Measurements from ENCODE around the gene ACCS.
A peak's percentile ranks its signal among the peaks of the same experiment; 100 is the strongest.

ACCS gene

GRCh38 chr11:44095506-44096359 lies 29.7 kb downstream of the ACCS start, which contains the start of gene EXT2:
TSS of gene EXT2 (plus strand) at chr11:44095678. CDS start at chr11:44107713, 12,035 bp downstream.
- peak; percentile 83 for DNase-seq

- no peak for DNase-seq
Observed at GRCh38 chr11:44096360-44097185, 30.5 kb downstream of the ACCS start.

- no peak for DNase-seq
Observed at GRCh38 chr11:44097821-44098220, 31.8 kb downstream of the ACCS start.

GRCh38 chr11:44101098-44101497 lies 35.0 kb downstream of the ACCS start:
- DNase-seq = no peak

GRCh38 chr11:44104481-44105294 lies 38.6 kb downstream of the ACCS start:
- peak; percentile 4 for DNase-seq

- no peak for DNase-seq
Observed at GRCh38 chr11:44108260-44108659, 42.2 kb downstream of the ACCS start.

GRCh38 chr11:44110231-44110679 lies 44.2 kb downstream of the ACCS start:
- peak; percentile 62 for DNase-seq

- no peak for DNase-seq
Observed at GRCh38 chr11:44112091-44112821, 46.2 kb downstream of the ACCS start.

- no peak for DNase-seq
Observed at GRCh38 chr11:44113018-44113417, 46.9 kb downstream of the ACCS start.

- no peak for DNase-seq
Observed at GRCh38 chr11:44113572-44113971, 47.5 kb downstream of the ACCS start.

GRCh38 chr11:44116234-44116830 lies 50.3 kb downstream of the ACCS start:
- no peak for DNase-seq

GRCh38 chr11:44120169-44120568 lies 54.1 kb downstream of the ACCS start:
- DNase-seq = peak; percentile 12

- DNase-seq = no peak
Observed at GRCh38 chr11:44125598-44125997, 59.5 kb downstream of the ACCS start.

- no peak for DNase-seq
Observed at GRCh38 chr11:44126304-44126703, 60.2 kb downstream of the ACCS start.

- no peak for DNase-seq
Observed at GRCh38 chr11:44127130-44127529, 61.1 kb downstream of the ACCS start.

GRCh38 chr11:44128729-44129128 lies 62.7 kb downstream of the ACCS start:
- no peak for DNase-seq

GRCh38 chr11:44130751-44131150 lies 64.7 kb downstream of the ACCS start:
- DNase-seq = no peak

GRCh38 chr11:44133335-44133946 lies 67.4 kb downstream of the ACCS start:
- DNase-seq = peak; percentile 56

All from NCI-H82 (cell line).